ENCODE data around the gene ZXDA. TPM values are rescaled to one million over a fixed set of nuclear protein-coding genes. Genes with fewer than 3 reads are reported as not detected.
A peak's percentile ranks its signal among the peaks of the same experiment; 100 is the strongest.

The ZXDA gene
- total and polyA plus RNA-seq, 8 donors, result 0.55 to 10.0 (median 2.1) TPM

- no peak overlapping the region for H3K27ac ChIP-seq
- no peaks in the 10 kb centered on the region for H3K9me3 ChIP-seq
- TF ChIP-seq EP300 (IDR thresholded peaks at IDR 0.05) (no peak), CTCF (IDR thresholded peaks at IDR 0.05) (no peak), POLR2AphosphoS5 (IDR thresholded peaks at IDR 0.05) (no peak), POLR2A (IDR thresholded peaks at IDR 0.05) (no peak)
- no peaks in the 10 kb centered on the region for H3K4me1 ChIP-seq
- H3K27me3 ChIP-seq, result no peaks in the 10 kb centered on the region
- WGBS, 5 donors, result 51 to 78% (median 58%) methylated on average over 5 to 6 of the region's 6 CpGs
- no peak overlapping the region for H3K4me3 ChIP-seq
- intact Hi-C loops (cut with DNase I; ENCODE audit: low total_unique reads), result loop anchor here (5.0 kb wide), 1 partner anchor 111 kb away; no protein-coding TSS in a partner anchor
- no peaks in the 10 kb centered on the region for H3K36me3 ChIP-seq
- no peak for DNase-seq
Measured at GRCh38 chrX:57933321-57933720, 23.1 kb upstream of the ZXDA start.

GRCh38 chrX:57932266-57932665 is 22.0 kb upstream of the ZXDA start:
- Histone ChIP-seq H3K27ac (no peak overlapping the region), H3K4me1 (no peaks in the 10 kb centered on the region), H3K36me3 (no peaks in the 10 kb centered on the region), H3K9me3 (no peaks in the 10 kb centered on the region), H3K4me3 (no peak overlapping the region), H3K27me3 (no peaks in the 10 kb centered on the region)
- 19 to 44% (median 40%) methylated on average over 2 of the region's 2 CpGs for WGBS, 5 donors
- DNase-seq, result no peak
- intact Hi-C loops (cut with DNase I; ENCODE audit: low total_unique reads), result loop anchor here (5.0 kb wide), 1 partner anchor 110 kb away; no protein-coding TSS in a partner anchor
- TF ChIP-seq EP300 (IDR thresholded peaks at IDR 0.05), result no peak
- TF ChIP-seq CTCF (IDR thresholded peaks at IDR 0.05), result no peak
- no peak for TF ChIP-seq POLR2A (IDR thresholded peaks at IDR 0.05)
- TF ChIP-seq POLR2AphosphoS5 (IDR thresholded peaks at IDR 0.05), result no peak

GRCh38 chrX:57930051-57930450 is 19.8 kb upstream of the ZXDA start:
- Histone ChIP-seq H3K36me3 (no peaks in the 10 kb centered on the region), H3K4me3 (no peak overlapping the region), H3K4me1 (no peaks in the 10 kb centered on the region), H3K27ac (no peak overlapping the region), H3K27me3 (no peaks in the 10 kb centered on the region), H3K9me3 (no peaks in the 10 kb centered on the region)
- TF ChIP-seq POLR2AphosphoS5 (IDR thresholded peaks at IDR 0.05), result no peak
- no peak for TF ChIP-seq POLR2A (IDR thresholded peaks at IDR 0.05)
- TF ChIP-seq EP300 (IDR thresholded peaks at IDR 0.05), result no peak
- no peak for TF ChIP-seq CTCF (IDR thresholded peaks at IDR 0.05)
- no peak for DNase-seq
- intact Hi-C loops (cut with DNase I; ENCODE audit: low total_unique reads), result loop anchor here (5.0 kb wide), 1 partner anchor 108 kb away; no protein-coding TSS in a partner anchor
- 26 to 48% (median 35%) methylated on average over 3 of the region's 3 CpGs for WGBS, 5 donors

- Histone ChIP-seq H3K4me1 (no peaks in the 10 kb centered on the region), H3K4me3 (no peak overlapping the region), H3K9me3 (no peaks in the 10 kb centered on the region), H3K36me3 (no peaks in the 10 kb centered on the region), H3K27ac (no peak overlapping the region), H3K27me3 (no peaks in the 10 kb centered on the region)
- peak in 1 of 2 donors; percentile 62 for DNase-seq
- TF ChIP-seq EP300 (IDR thresholded peaks at IDR 0.05) (no peak), CTCF (IDR thresholded peaks at IDR 0.05) (peak in 4 of 7 experiments; percentile 11 to 32 (median 16))
- intact Hi-C loops (cut with DNase I; ENCODE audit: low total_unique reads), result no loop called here
Measured at GRCh38 chrX:57929373-57929772, 19.1 kb upstream of the ZXDA start.

Data from stomach (tissue), 9 donors.